Large intestine (tissue), 3 donors: ENCODE data around the gene PRKCH. TPM values are rescaled to one million over a fixed set of nuclear protein-coding genes. Genes with fewer than 3 reads are reported as not detected.
A peak's percentile ranks its signal among the peaks of the same experiment; 100 is the strongest.

Experiments used
- DNase-seq, 2 donors: peaks; one replicate each; pipeline versions ENCODE4 v3.0.0 to v3.0.0-alpha.2; 2013
- H3K27ac ChIP-seq: one replicate; pipeline ENCODE4 v1.5.1; 2013; ENCODE audit warnings: low read length
- H3K27me3 ChIP-seq: 2 replicates; pipeline ENCODE4 v1.6.1; 2013; ENCODE audit warnings: low read length; ENCODE audit not compliant: control insufficient read depth, insufficient read depth
- H3K36me3 ChIP-seq: 2 replicates; pipeline ENCODE4 v1.6.1; 2013; ENCODE audit warnings: low read length; ENCODE audit not compliant: control insufficient read depth, insufficient read depth
- H3K4me1 ChIP-seq: one replicate; pipeline ENCODE4 v1.6.1; 2013; ENCODE audit warnings: low read length; ENCODE audit not compliant: control insufficient read depth, insufficient read depth
- H3K4me3 ChIP-seq: one replicate; pipeline ENCODE4 v1.5.1; 2013; ENCODE audit warnings: low read length
- H3K9me3 ChIP-seq: one replicate; pipeline ENCODE4 v1.6.1; 2013; ENCODE audit warnings: mild to moderate bottlenecking, low read depth, low read length, moderate library complexity; ENCODE audit not compliant: control insufficient read depth
- WGBS: methylation state at CpG from one replicate; pipeline ENCODE4 v1.1.5; 2013; ENCODE audit warnings: low lambda C conversion rate; ENCODE audit not compliant: insufficient coverage; 5-methylcytosine and 5-hydroxymethylcytosine counted together
- polyA plus RNA-seq: library from polyadenylated mRNA; unstranded; fragments of 120-200 nt; gene quantifications from one replicate; pipeline ENCODE4 v1.2.1, GENCODE V29; 2013

The PRKCH gene
- polyA plus RNA-seq, 1 donor, result 7.7 TPM

- Histone ChIP-seq H3K4me1 (peaks cover 4% of the 10 kb centered on the region), H3K4me3 (no peak overlapping the region), H3K27me3 (peaks cover 5% of the 10 kb centered on the region), H3K9me3 (no peaks in the 10 kb centered on the region), H3K36me3 (no peaks in the 10 kb centered on the region), H3K27ac (no peak overlapping the region)
- DNase-seq, result no peak
- WGBS, result no CpG with 5 or more reads among the region's 6 CpGs
Measured at GRCh38 chr14:61570549-61571290, 249.3 kb downstream of the PRKCH start.

- no peaks in the 10 kb centered on the region for H3K9me3 ChIP-seq
- WGBS, result no CpG with 5 or more reads among the region's 2 CpGs
- peaks cover 5% of the 10 kb centered on the region for H3K27me3 ChIP-seq
- H3K4me1 ChIP-seq, result peaks cover 4% of the 10 kb centered on the region
- DNase-seq, result no peak
- H3K36me3 ChIP-seq, result no peaks in the 10 kb centered on the region
- H3K4me3 ChIP-seq, result no peak overlapping the region
- no peak overlapping the region for H3K27ac ChIP-seq
Measured at GRCh38 chr14:61571917-61572316, 250.5 kb downstream of the PRKCH start.

GRCh38 chr14:61573321-61573720 is 251.9 kb downstream of the PRKCH start:
- peaks cover 4% of the 10 kb centered on the region for H3K4me1 ChIP-seq
- no CpG with 5 or more reads among the region's 3 CpGs for WGBS
- H3K36me3 ChIP-seq, result no peaks in the 10 kb centered on the region
- H3K27me3 ChIP-seq, result peaks cover 4% of the 10 kb centered on the region
- no peak overlapping the region for H3K27ac ChIP-seq
- no peaks in the 10 kb centered on the region for H3K9me3 ChIP-seq
- DNase-seq, result no peak
- no peak overlapping the region for H3K4me3 ChIP-seq

GRCh38 chr14:61573748-61574513 is 252.6 kb downstream of the PRKCH start:
- no peak overlapping the region for H3K27ac ChIP-seq
- no peaks in the 10 kb centered on the region for H3K9me3 ChIP-seq
- no peaks in the 10 kb centered on the region for H3K36me3 ChIP-seq
- peaks cover under 1% of the 10 kb centered on the region for H3K4me1 ChIP-seq
- WGBS, result no CpG with 5 or more reads among the region's 7 CpGs
- H3K27me3 ChIP-seq, result peaks cover 2% of the 10 kb centered on the region
- no peak overlapping the region for H3K4me3 ChIP-seq
- DNase-seq, result peak in 1 of 2 donors; percentile 33

GRCh38 chr14:61574514-61574807 is 253.1 kb downstream of the PRKCH start:
- H3K9me3 ChIP-seq, result no peaks in the 10 kb centered on the region
- no peak overlapping the region for H3K4me3 ChIP-seq
- 85% methylated on average over 5 of the region's 7 CpGs for WGBS
- no peak for DNase-seq
- no peaks in the 10 kb centered on the region for H3K36me3 ChIP-seq
- no peak overlapping the region for H3K27ac ChIP-seq
- H3K4me1 ChIP-seq, result no peaks in the 10 kb centered on the region
- no peaks in the 10 kb centered on the region for H3K27me3 ChIP-seq

- no CpG with 5 or more reads among the region's 3 CpGs for WGBS
- H3K27ac ChIP-seq, result no peak overlapping the region
- H3K9me3 ChIP-seq, result no peaks in the 10 kb centered on the region
Measured at GRCh38 chr14:61575126-61575525, 253.7 kb downstream of the PRKCH start.

GRCh38 chr14:61575551-61576150 is 254.3 kb downstream of the PRKCH start:
- Histone ChIP-seq H3K4me3 (no peak overlapping the region), H3K27me3 (no peaks in the 10 kb centered on the region), H3K27ac (no peak overlapping the region), H3K9me3 (no peaks in the 10 kb centered on the region), H3K4me1 (no peaks in the 10 kb centered on the region), H3K36me3 (no peaks in the 10 kb centered on the region)
- WGBS, result no CpG with 5 or more reads among the region's 6 CpGs
- DNase-seq, result no peak

More at GRCh38 chr14:61575126-61575525, 253.7 kb downstream of the PRKCH start:
- no peaks in the 10 kb centered on the region for H3K27me3 ChIP-seq
- no peaks in the 10 kb centered on the region for H3K36me3 ChIP-seq
- DNase-seq, result no peak
- H3K4me1 ChIP-seq, result no peaks in the 10 kb centered on the region
- H3K4me3 ChIP-seq, result no peak overlapping the region

GRCh38 chr14:61577506-61577931 is 256.1 kb downstream of the PRKCH start:
- WGBS, result no CpG with 5 or more reads among the region's 2 CpGs
- Histone ChIP-seq H3K36me3 (no peaks in the 10 kb centered on the region), H3K4me3 (no peak overlapping the region), H3K4me1 (no peaks in the 10 kb centered on the region), H3K27ac (no peak overlapping the region), H3K9me3 (no peaks in the 10 kb centered on the region), H3K27me3 (no peaks in the 10 kb centered on the region)
- no peak for DNase-seq

GRCh38 chr14:61578745-61579144 is 257.4 kb downstream of the PRKCH start:
- Histone ChIP-seq H3K9me3 (no peaks in the 10 kb centered on the region), H3K27ac (no peak overlapping the region), H3K27me3 (no peaks in the 10 kb centered on the region), H3K4me3 (no peak overlapping the region), H3K36me3 (no peaks in the 10 kb centered on the region), H3K4me1 (no peaks in the 10 kb centered on the region)
- WGBS, result 72% methylated on average over 2 of the region's 2 CpGs
- no peak for DNase-seq

GRCh38 chr14:61581340-61581739 is 260.0 kb downstream of the PRKCH start:
- Histone ChIP-seq H3K27ac (no peak overlapping the region), H3K4me1 (no peaks in the 10 kb centered on the region), H3K36me3 (no peaks in the 10 kb centered on the region), H3K4me3 (no peak overlapping the region), H3K9me3 (no peaks in the 10 kb centered on the region), H3K27me3 (no peaks in the 10 kb centered on the region)
- no peak for DNase-seq
- 100% methylated on average over 1 of the region's 1 CpG for WGBS
